ENCODE results near the gene KLHDC7B.

Gene KLHDC7B

DNA sequence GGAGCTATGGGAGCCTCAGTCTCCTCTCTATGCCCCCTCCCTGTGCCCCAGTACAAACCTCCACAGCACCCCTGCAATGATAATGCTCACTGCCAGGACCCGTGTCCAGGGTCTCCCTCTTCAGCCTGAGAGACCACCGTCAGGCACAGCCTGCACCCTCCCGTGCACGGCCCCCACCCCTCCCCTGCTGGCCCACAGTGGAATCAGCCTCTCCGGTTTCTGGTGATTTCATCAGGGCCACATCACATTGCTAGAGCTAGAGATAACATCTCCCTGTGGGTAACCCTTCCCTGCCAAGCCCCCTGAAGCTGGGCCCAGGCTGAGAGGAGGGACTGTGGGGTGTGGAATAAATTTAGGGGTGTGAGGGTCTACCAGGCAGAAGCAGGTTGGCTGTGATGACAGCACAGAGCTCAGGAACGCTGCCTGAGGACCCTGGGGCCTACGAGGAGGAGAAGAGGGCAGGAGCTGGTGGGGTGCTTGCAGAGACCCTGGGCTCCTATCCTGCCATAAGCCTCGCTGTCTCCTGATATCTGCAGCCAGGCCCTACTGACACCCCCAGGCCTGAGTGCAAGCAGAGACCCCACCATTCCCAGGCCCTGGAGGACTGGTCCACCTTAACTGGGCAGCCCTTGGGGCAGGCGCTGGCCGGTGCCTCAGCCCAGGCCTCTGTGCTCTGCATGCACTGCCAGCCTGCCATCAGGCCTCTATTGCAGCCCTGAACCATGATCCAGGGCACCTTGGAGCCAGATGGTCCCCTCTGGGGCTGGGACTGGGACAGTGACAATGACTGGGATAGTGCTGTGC is at the start of gene KLHDC7B:
KLHDC7B (plus strand) TSS at position 378 of the 804 bp plus-strand sequence; CDS start at position 723, 345 bp downstream.
- no peak for DNase-seq (ENCODE audit: low read depth in 2 of 2)

DNA sequence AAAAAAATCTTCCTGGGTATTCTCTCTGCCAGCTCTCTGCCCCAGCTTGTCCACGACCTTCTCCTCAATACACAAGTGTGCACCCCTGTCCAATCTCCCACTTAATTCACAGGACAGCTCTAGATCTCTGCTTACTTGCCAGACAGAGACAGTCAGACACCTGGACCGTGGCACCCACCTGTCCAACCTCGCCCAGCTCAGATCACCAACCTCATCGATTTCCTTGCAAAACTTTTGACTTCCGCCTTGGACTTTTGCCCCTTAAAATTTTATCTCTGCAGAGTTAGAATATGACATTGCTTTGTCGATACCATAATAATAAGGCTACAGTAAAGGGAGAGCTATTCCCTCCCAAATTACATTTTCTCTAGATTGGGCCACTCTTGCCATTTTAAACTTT is 48.6 kb upstream of the KLHDC7B start:
- DNase-seq (ENCODE audit: low read depth in 2 of 2) = no peak

DNA sequence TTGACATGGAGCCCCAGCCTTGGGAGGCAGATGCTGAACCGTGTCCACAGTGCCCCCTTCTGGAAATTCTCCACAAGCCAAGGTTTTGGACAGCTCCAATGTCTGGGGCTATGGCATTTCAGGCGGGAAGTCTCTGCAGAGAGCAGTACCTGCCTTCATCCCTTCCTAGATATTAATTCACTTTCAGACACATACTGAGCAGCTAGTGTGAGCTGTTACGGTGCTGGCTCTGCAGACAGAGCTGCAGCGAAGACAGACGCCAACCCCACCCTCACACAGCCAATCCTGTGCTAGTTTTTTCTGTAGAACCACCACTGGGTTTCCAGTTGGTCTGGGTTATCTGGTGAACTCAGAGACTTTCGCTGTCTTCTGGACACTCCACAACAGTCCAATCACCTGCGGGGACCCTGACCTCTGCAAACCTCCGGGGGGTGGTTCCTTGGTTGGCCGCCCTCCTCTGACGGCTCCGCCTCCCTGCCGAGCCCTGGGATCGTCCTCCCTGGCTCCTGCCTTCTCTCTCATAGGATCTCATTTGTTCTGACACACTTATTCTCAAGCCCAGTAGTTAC is 47.3 kb upstream of the KLHDC7B start:
- peak; percentile 32 to 52 for DNase-seq (ENCODE audit: low read depth in 2 of 2)

DNA sequence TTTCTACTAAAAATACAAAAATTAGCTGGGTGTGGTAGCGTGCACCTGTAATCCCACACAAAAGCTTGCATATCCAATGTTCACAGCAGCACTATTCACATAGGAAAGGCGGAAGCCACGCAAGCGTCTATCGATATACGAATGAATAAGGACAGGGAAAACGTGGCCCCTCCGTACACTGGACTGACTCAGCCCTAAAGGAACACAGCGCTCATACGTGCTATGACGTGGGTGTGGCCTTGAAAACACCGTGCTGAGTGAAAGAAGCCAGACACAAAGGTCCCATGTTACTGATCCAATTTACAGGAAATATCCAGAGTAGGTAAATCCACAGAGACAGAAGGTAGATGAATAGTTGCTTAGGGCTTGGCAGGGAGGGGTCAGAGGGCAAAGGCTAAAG is 45.2 kb upstream of the KLHDC7B start:
- DNase-seq (ENCODE audit: low read depth in 2 of 2) = no peak

DNA sequence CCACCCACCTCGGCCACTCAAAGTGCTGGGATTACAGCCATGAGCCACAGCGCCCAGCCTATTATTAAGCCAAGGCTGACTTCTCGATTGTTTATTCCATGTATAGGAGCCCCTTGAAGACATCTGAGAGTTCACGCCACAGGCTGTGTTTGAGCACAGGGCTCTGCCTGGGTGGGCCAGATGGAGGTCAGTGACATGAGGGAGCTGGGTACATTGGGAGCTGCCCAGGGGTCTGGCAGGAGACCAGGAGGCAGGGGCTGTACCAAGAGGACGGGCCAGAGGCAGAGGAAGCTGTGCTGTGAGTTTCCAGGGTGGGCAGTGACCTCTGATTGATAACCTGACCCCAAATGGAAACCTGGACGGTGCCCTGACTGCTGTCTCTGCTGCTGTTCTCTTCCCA is 43.6 kb upstream of the KLHDC7B start:
- DNase-seq (ENCODE audit: low read depth in 2 of 2) = no peak

DNA sequence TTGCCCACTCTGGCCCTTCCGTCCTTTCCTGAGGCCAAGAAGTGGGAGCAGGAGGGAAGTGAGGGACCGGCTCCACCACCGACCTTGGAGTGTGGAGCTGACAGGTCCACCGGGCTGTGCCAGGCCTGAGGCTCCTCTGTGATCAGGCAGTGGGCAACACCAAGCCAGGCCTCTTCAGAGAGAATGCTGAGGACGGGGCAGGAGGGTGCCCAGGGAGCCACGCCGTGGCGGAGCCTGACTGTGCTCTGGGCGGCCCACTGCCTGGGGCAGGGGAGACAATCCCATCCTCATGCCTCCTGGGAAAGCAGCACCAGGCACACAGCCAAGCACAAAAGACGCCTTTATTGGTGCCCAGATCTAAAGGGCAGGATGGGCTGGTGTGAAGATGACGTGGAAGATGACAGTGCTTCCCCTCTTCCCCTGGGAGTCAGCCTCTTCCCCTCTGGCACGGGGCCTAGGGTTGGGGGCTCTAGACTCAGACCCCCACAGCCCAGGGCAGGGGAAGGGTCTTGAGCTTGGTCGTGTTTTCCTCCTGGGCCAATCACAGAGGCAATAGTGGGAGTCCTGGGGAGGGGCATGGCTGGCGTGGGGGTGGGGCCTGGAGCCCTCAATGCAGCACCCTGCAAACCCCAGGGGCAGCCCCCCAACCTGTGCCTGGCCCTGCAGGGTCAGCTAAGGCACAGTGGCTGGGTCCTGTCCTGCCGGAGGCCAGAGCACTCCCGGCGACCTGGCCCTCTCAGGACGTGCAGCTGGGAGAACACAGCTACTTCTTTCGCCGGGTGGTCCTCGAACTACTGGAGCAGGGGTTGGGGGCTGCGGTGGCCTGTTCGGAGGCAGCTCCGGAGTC is 42.8 kb upstream of the KLHDC7B start:
- DNase-seq (ENCODE audit: low read depth in 2 of 2) = no peak

DNA sequence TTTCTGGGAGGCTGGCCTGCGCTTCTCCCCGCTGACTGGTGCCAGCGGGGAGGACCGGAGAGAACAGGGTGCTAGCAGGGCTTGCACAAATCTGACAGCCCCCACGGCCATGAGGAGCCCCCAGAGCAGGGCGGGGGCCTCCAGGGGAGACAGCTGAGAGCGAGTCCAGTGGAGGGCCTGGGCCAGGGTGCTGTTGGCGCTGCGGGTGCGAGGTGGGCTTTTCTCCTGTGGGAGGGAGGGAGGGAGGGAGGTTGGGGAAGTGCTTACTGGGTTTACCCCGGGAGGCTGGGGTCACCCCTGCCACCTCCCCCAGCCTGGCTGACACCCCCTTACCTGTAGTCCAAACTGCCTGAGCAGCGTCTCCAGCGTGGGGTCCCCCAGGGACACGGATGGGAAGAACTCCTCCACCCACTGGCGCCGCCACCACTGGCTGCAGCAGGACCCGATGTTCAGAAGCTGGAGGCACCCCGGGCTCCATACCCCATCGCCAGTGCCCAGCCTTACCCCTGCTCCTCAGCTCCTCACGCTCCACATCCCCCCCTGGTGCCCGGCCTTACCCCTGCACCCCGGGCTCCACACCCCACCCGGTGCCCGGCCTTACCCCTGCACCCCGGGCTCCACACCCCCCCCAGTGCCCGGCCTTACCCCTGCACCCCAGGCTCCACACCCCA is 42.1 kb upstream of the KLHDC7B start:
- DNase-seq (ENCODE audit: low read depth in 2 of 2) = no peak

DNA sequence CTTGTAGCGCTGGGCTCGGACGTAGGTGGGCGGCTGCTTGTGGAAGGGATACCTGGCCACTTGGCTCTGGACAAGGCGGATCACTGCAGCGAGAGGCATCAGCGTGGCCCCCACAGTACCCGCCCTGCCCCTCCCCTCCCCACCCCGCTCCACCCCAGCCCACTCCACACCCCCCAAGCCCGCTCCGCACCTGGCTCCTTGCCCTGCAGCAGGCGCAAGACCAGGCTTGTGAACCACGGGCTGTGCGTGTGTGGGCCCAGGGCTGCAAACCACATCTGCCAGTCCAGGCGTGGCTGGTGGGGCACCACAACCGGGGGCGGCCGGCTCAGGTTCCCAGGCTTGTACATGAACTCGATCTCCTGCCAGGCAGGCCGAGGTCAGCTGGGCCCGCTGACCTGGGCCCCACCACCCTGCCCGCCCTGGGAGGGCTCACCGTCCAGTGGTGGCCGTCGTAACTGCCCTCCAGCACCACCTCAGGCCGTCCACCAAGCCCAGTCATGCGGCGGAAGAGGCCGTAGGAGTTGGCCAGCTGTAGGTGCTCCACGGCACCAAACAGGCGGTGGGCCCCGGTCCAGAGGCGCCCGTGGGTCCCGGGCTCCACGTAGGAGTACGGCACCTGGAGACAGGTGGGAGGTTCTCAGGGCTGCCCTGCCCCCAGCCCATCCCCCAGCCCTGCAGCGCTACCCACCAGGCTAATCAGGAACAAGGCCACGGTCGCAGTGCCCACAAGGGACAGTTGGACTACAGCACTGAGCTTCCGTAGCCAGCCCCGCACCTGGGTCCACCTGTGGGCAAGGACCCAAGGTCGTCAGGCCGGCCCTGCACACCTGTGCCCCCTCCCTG is 41.1 kb upstream of the KLHDC7B start:
- DNase-seq (ENCODE audit: low read depth in 2 of 2) = no peak

DNA sequence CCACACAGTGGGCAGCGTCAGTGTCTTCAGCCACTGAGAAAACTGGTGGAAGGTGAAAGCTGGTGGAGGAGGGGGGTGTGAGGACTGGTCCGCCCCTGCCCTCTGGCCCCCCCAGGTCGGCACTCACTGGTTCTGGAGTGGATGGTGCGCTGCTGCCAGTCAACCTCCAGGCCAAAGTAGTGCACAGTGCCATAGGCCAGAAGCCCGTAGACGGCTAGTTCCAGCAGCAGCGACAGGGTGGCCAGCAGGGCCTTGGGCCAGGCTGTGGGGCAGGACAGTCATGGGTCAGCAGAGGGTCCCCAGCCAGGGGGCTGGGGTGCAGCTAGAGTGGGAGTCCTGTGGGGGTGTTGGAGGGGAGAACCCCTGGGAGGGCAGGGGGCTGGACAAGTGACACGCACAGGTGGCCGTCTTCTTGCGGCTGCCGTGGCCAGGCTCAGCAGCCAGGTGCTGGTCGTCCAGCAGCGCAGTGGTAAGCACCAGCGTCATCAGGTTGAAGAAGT is 40.4 kb upstream of the KLHDC7B start:
- DNase-seq (ENCODE audit: low read depth in 2 of 2) = no peak

DNA sequence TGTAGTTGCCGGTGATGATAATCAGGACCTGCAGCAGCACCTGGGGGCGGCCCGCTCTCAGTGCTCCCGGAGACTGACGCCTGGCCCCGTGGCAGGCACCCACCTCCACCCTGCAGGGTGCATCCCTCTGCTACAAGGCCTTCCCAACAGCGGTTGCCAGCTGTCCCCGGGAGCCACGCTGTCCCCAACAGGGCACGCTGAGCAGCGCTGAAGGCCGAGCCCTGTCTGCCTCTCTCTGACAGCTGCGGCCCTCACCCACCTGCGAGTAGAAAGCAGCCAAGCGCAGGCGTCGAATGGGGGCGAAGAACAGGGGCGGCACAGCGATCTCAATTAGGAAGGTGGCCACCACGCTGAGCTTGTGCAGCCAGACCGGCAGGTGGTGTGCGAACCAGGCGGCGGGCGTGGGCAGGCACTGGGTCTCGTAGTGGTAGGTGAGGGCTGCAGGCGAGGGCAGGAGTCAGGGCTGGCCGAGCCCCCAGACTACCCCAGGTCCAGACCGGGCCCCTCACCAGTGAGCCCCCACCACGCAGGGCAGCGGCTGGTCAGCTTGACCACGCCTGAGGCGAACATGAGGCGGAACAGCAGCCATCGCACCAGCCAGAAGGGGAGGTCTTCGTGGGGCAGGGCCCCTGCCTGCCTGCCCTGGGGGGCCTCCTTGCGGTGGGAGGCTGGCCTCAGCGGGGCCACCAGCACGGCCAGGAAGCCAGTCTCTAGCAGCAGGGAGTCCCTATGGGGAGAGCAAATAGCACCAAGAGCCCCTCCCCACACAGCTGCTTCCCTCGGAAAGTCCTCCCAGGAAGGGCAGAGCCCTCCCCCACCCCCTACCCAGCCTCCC is 39.7 kb upstream of the KLHDC7B start:
- DNase-seq (ENCODE audit: low read depth in 2 of 2) = no peak

DNA sequence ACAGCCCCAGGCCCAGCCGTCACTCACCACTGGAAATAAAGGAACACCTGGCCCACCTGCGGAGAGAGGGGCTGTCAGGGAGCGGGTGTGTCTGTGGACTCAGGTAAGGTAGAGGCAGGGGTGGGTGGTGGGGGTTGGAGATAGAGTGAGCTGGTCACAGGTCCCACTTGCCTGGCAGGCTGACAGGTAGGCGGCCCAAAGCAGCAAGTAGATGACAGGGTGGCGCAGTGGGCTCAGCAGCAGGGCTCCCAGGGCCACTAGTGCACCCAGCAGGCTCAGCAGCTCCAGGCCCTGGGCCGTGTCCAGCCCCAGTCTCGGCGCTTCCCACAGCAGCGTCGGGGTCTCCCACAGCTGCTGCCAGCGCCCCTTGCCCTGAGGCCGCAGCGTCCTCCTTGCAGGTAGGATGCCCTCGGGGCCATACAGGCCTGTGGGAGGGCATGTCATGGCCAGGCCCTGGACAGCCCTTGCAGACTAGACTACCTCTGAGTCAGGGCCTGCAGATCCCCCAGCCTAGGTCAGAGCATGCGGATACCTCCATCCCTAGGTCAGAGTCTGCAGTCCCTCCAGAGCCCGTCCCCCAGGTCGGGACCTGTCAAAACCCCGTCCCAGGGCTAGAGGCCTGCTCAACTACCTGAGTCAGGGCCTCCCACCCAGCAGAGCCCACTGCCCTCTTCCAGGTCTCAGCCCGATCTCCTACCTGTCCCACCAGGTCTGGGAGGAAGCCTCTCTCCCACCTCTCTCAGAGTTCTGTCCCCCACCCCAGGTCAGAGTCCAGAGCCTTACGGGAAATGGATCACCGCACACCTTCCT is 38.9 kb upstream of the KLHDC7B start:
- no peak for DNase-seq (ENCODE audit: low read depth in 2 of 2)

DNA sequence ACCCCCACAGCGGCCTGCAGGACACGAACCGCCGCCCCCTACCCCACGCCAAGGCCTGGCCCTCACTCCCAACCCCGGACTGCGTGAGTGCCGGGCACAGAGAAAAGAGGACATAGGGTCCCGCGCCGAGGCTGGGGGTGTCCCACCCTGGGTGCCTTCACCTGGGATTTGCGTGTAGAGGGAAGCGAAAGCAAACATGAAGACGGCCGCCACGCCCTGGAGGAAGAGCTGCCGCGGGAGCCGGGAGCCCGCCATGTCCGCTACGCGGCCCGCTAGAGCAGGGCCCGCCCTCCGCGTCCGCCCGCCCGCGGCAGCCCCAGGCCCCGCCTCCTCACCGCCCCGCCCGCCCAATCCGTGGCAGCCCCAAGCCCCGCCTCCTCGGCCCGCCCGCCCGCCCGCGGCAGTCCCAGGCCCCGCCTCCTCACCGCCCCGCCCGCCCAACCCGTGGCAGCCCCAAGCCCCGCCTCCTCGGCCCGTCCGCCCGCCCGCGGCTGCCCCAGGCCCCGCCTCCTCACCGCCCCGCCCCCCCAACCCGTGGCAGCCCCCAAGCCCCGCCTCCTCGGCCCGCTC is 38.2 kb upstream of the KLHDC7B start, which contains the start of gene LMF2:
LMF2 (minus strand) TSS at position 282 of the 570 bp plus-strand sequence; CDS start at position 255, 27 bp downstream.
- DNase-seq (ENCODE audit: low read depth in 2 of 2) = peak; percentile 88 to 92

DNA sequence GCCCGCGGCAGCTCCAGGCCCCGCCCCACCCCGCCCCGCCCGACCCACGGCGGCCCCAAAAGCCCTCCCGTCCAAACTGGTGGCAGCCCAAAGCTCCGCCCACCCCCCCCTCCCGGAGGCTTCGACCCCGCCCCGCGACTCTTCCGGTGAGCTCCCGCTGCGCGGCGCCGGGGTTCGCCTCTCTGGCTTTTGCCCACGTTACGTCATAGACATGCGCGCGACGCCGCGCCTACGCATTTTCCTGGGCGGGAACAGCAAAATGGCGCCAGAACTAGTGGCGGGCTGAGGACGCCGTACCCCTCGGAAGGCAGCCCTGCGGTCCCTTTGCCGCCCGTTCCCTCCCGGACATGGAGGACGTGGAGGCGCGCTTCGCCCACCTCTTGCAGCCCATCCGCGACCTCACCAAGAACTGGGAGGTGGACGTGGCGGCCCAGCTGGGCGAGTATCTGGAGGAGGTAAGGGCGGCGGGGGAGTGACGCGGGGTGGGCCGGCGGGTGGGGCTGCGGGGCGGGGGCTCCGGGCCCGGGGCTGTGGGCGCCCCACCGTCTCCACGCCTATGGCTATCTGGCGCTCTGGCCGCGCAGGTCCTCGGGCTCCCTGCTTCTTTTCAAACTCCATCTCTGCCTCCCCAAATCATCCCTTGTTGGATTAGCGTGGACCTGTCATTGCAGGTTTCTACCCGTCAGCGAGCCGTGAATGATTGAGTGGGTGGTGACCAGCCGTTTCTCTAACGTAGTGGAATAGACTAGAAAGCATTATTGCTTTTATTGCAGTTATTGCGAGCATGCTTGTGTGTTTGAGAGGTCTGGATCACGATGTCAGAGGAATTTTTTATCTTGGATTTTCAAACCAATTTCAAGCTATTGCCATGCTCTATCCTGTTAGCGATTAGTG is 37.5 kb upstream of the KLHDC7B start, which contains the start of gene NCAPH2:
NCAPH2 (plus strand) TSS at position 234 of the 894 bp plus-strand sequence; CDS start at position 348, 114 bp downstream.
- DNase-seq (ENCODE audit: low read depth in 2 of 2) = peak; percentile 96 to 98

DNA sequence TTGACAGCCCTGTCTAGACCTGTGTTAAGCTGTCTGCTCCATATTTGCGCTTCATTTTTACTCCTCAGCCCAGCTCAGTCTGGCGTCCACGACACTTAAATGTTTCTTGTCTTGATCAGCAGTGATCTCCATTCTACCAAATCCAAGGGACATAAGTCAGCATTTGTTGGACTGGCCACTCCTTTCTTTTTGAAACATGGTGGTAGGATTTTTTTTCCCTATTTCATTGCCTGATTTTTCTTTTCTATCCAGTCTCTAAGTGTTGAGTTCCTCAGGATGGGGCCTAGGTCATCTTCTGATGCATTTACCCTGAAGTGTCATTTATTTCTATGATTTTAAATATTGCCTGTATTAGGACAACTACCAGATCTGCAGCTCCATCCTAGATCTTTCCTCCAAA is 36.8 kb upstream of the KLHDC7B start:
- DNase-seq (ENCODE audit: low read depth in 2 of 2) = no peak

DNA sequence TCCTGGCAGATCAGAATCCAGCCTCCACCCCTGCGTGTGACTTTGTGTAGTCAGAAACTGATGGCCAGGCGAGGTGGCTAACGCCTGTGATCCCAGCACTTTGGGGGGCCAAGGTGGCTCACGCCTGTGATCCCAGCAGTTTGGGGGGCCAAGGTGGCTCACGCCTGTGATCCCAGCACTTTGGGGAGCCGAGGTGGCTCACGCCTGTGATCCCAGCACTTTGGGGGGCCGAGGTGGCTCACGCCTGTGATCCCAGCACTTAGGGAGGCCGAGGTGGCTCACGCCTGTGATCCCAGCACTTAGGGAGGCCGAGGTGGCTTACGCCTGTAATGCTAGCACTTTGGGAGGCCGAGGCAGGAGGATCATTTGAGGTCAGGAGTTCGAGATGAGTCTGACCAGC is 32.5 kb upstream of the KLHDC7B start:
- DNase-seq (ENCODE audit: low read depth in 2 of 2) = no peak

DNA sequence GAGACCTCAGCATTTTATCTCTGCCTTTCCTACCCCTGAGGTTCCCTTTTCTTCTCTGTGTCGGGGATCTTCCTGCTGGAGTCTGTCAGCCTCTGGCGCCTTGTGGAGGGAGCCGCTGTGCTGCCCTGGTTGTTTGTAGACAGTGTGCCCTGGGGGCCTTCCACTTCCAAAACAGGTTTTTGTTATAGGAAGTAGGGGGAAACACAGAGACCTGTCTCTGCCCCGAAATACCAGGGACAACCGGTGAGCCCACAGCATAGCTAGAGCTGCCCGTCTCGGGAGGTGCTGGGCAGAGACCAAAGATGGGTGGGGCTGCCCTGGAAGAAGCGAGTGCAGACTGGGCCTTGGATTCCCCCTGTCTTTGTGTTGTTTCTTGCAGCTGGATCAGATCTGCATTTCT is 29.6 kb upstream of the KLHDC7B start:
- DNase-seq (ENCODE audit: low read depth in 2 of 2) = no peak

DNA sequence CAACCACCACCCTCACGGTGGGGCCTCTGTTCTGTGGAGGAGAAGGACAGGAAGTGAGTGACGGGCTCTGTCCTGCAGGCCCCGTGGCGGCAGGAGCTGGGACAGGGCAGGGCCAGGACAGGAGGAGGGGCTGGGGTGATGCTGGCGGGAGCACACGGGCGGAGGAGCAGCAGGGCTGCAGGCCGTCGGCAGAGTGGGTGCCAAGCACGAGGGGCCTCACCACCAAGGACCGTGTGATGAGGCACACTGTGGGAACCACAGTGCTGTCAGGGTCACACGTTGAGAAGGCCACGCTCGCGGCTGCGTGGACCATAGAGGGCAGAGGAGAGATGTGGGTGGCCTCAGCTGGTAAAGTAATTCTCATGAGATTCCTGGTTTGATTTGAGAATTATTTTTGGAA is 28.8 kb upstream of the KLHDC7B start:
- DNase-seq (ENCODE audit: low read depth in 2 of 2) = no peak

All from stimulated activated CD8-positive, alpha-beta memory T cell treated with anti-CD3 and anti-CD28 coated beads, Interleukin-7, amount 100 ng/mL, for 1 hour (primary cell).